Right cardiac atrium (tissue), 5 donors: ENCODE results near the gene REN. TPM values are rescaled to one million over a fixed set of nuclear protein-coding genes. Genes with fewer than 3 reads are reported as not detected.

Source experiments
- ATAC-seq, 2 donors: fragments of 200-7000 bp; cut with Tn5 transposase; one replicate each; pipeline versions ENCODE4 v1.8.0 to v1.9.1; 2020; ENCODE audit warnings: moderate library complexity in 2 of 2, mild to moderate bottlenecking in 1 of 2
- DNase-seq, 3 donors: peaks; one replicate each; pipeline ENCODE4 v3.0.0-alpha.2; 2020
- H3K27ac ChIP-seq: one replicate; pipeline ENCODE4 v1.5.1; 2013; ENCODE audit warnings: mild to moderate bottlenecking, low read length, control low read depth, moderate library complexity
- H3K27me3 ChIP-seq: one replicate; pipeline ENCODE4 v1.6.1; 2013; ENCODE audit not compliant: control insufficient read depth, insufficient read depth
- H3K4me1 ChIP-seq: one replicate; pipeline ENCODE4 v1.6.1; 2013; ENCODE audit warnings: low read length; ENCODE audit not compliant: control insufficient read depth, insufficient read depth
- H3K4me3 ChIP-seq: one replicate; pipeline ENCODE4 v1.5.1; 2013; ENCODE audit warnings: low read length, control low read depth
- H3K9me3 ChIP-seq: one replicate; pipeline ENCODE4 v1.6.1; 2013; ENCODE audit warnings: low read length; ENCODE audit not compliant: control insufficient read depth
- WGBS: extraction: QIAGEN DNeasy Blood & Tissue Kit; methylation state at CpG from one replicate; pipeline ENCODE4 v1.1.7; 2013; 5-methylcytosine and 5-hydroxymethylcytosine counted together
- intact Hi-C, 4 donors: fragments of 100-400 bp; cut with DNase I; formaldehyde crosslinking; loops; one replicate each; pipeline versions ENCODE4 v1.11.0 to v1.14.0; 2022 to 2023
- polyA plus RNA-seq: library from polyadenylated mRNA; stranded (reverse); fragments of 200-250 nt; gene quantifications from one replicate; pipeline ENCODE4 v1.2.3, GENCODE V29; 2013
- total RNA-seq, 4 donors: library from RNA; stranded (reverse); fragmentation: NEBNext Ultra II Directional; extraction: Animal tissue kit (Norgen Biotek cat#: 25700); gene quantifications; one replicate each; pipeline ENCODE4 v1.2.1, GENCODE V29; 2021
- donor health status: healthy with polysubstance abuse.
- donor health status: DM: no; HTN: yes; CAD: no.
- donor health status: DM: no; HTN: no; CAD: no.
- donor health status: DM: no; HTN: yes; CAD: no; lungs with severe emphysema.
- donor health status: DM: yes; HTN: yes; CAD: no.

REN gene
- total and polyA plus RNA-seq, 5 donors, result 0.51 to 2.9 (median 0.95) TPM; not detected in 1

DNA sequence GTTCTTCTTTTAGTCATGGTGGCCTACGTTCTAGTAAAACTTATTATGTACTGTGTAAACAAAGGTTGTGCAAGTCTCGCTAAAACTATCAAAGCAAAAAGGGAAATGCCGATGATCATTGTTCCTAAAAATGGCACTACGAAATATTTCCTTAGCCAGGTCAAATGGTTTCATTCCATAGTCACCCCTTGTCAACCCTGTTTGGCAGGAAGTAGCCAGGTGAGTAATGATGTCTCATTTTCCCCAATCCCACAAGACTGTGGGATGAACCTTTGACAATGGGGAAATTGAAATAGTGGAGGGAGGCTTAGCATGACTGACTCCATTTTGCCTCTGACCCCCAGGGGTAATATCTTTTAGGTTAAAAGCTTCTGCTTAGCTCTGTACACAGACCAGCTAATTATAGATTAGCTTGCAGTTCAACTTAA is 5.6 kb upstream of the REN start:
- DNase-seq (no peak), ATAC-seq (no peak)
- Histone ChIP-seq H3K4me1 (no peaks in the 10 kb centered on the region), H3K27me3 (no peaks in the 10 kb centered on the region), H3K4me3 (no peak overlapping the region), H3K27ac (no peak overlapping the region), H3K9me3 (peaks cover 3% of the 10 kb centered on the region)
- WGBS, result 55% methylated on average over 4 of the region's 4 CpGs
- intact Hi-C loops, result no loop called here

DNA sequence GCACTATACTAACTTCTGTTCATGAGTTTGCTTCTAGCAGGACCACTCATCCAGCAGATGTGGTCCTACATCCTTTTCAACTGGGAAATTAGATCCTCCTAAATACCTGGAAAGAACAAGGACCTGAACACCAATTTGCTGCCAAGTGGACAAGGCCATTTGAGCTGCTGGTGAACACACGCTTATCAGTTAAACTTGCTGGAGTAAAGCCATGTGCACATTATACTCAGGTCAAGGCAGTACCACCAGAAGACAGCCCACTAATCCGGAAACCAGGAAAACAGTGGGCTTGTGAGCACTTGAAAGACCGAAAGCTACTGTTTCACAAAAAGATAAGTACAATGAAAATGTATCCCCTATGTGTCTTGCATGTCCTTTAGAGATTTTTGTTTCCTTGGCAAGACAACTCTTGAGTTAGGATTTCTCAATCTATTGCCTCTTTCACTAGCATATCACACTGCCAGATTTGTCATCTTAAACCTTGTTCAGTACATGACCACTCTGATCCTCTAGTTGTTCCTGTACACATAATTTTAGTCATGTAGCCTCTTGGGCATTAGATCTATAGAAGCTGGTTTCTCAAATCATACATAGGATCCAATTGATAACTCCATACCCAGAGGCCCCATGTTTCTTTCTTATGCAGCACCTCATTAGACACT is 4.5 kb upstream of the REN start:
- WGBS, result 92% methylated on average over 3 of the region's 3 CpGs

DNA sequence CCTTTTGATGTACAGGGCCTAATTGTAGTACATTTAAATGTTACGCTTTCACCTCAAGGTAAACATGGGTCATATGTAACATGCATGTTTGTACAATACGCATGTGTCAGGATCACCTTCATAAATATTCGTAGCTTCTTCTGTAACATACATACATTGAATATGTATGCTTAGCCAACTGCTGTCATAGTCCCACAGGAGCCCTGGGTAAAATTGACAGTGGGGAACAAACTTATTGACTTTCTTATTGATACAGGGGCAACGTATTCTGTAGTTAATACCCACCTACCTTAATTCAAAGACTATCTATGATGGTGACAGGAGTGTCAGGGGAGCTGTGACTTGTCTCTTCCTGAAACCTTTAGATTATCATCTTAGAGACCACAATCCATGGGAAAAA is 3.7 kb upstream of the REN start:
- peaks cover 3% of the 10 kb centered on the region for H3K9me3 ChIP-seq
- H3K4me1 ChIP-seq, result no peaks in the 10 kb centered on the region
- ATAC-seq (no peak), DNase-seq (no peak)
- H3K27me3 ChIP-seq, result no peaks in the 10 kb centered on the region
- H3K4me3 ChIP-seq, result no peak overlapping the region
- 82% methylated on average over 4 of the region's 4 CpGs for WGBS
- intact Hi-C loops, result no loop called here
- H3K27ac ChIP-seq, result no peak overlapping the region

More for the DNA sequence above, 4.5 kb upstream of the REN start:
- peaks cover 3% of the 10 kb centered on the region for H3K9me3 ChIP-seq
- no peaks in the 10 kb centered on the region for H3K27me3 ChIP-seq
- intact Hi-C loops, result no loop called here
- no peak overlapping the region for H3K4me3 ChIP-seq
- H3K4me1 ChIP-seq, result no peaks in the 10 kb centered on the region
- DNase-seq (no peak), ATAC-seq (no peak)
- no peak overlapping the region for H3K27ac ChIP-seq

DNA sequence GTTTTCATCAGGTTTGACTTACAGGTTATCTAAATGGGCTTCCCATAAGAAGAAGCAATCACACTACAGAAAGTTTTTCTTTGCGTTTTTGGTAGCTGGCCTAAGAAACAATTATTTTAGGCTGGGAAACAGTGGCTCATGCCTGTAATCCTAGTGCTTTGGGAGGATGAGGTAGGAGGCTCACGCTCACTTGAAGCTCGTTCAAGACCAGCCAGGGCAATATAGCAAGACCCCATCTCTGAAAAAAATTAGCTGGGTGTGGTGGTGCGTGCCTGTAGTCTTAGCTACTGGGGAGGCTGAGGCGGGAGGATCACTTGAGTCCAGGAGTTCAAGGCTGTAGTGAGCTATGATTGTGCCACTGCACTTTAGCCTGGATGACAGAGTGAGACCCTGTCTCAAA is 1.6 kb upstream of the REN start:
- Histone ChIP-seq H3K4me3 (no peak overlapping the region), H3K27ac (no peak overlapping the region), H3K9me3 (peaks cover 3% of the 10 kb centered on the region), H3K4me1 (no peaks in the 10 kb centered on the region), H3K27me3 (no peaks in the 10 kb centered on the region)
- DNase-seq (no peak), ATAC-seq (no peak)
- intact Hi-C loops, result no loop called here
- WGBS, result 79% methylated on average over 5 of the region's 5 CpGs

DNA sequence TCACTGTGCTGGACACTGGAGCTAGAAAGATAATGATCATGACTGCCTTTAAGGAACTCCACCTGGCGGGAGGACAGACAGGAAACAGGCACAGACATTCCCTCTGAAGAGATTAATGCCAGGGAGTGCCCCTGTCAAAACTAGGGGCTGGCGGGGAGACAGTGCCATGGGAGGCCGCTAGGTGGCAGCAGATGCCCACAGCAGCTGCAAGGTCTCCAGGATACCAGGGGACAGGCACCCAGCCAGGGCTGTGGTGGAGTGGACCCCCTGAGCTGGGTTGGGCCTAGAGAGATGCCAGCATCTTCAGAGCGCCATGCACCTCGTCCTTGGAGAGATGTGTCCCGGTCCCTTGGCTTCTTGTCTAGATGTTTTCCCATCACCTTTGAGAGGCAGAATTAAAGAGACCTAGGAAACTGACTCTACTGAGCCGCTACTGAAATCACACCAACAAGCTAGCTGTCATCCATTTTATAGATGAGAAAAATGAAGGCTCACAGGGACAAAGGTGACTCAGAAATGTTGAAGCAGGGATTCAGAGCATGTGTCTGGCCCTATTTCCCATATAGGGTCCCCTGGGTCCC is 3.6 kb downstream of the REN start:
- 14% methylated on average over 7 of the region's 7 CpGs for WGBS
- intact Hi-C loops, result loop anchor here (2.0 to 5.0 kb wide), 4 partner anchors 45 to 205 kb away; no protein-coding TSS in a partner anchor
- H3K27ac ChIP-seq, result no peak overlapping the region
- H3K4me1 ChIP-seq, result no peaks in the 10 kb centered on the region
- no peaks in the 10 kb centered on the region for H3K27me3 ChIP-seq
- DNase-seq, result peak; percentile 81 to 93 (median 92)
- H3K9me3 ChIP-seq, result no peaks in the 10 kb centered on the region
- peak; percentile 84 to 88 for ATAC-seq
- H3K4me3 ChIP-seq, result no peak overlapping the region

DNA sequence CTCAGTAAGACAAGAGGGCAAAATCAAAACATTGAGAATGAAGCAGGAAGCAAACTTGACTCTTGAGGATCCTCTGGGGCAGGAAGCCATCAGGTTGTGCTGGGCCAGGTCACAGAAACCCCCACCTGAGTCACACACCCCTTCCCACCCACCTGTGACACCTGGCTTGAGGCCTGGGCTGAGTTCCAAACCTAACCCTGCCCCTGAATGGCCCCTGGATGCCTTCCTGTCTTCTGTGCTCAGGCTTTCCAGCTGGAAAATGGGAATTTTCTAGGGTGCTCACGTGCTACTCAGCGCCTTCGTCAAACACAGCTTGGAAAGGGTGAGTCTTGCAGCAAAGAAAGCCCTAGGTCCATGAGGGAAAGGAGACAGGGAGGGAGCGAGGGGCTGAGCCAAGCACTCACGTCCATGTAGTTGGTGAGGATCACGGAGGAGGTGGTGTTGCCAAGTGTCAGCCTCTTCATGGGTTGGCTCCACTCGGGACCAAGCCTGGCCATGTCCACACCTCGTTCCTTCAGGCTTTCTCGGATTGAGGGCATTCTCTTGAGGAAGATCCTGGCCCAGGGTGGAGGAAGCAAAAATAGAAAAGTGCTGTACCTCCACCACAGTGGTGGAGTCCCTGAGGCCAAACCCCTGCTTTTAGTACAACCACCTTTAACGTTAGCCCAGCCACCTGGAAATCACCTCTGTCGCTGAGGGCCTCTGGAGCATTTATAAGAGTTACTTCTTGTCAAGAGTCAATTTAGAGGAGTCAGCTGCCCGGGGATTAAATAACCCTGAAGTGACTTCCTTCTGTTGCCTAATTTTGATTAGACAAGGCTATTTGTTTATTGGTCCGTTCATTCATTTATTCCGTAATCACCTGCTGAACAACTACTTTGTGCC is 4.3 kb downstream of the REN start:
- no peaks in the 10 kb centered on the region for H3K9me3 ChIP-seq
- no peaks in the 10 kb centered on the region for H3K4me1 ChIP-seq
- H3K4me3 ChIP-seq, result no peak overlapping the region
- ATAC-seq (no peak), DNase-seq (no peak)
- H3K27ac ChIP-seq, result no peak overlapping the region
- intact Hi-C loops, result loop anchor here (2.0 to 5.0 kb wide), 4 partner anchors 45 to 205 kb away; no protein-coding TSS in a partner anchor
- 68% methylated on average over 14 of the region's 14 CpGs for WGBS
- no peaks in the 10 kb centered on the region for H3K27me3 ChIP-seq

DNA sequence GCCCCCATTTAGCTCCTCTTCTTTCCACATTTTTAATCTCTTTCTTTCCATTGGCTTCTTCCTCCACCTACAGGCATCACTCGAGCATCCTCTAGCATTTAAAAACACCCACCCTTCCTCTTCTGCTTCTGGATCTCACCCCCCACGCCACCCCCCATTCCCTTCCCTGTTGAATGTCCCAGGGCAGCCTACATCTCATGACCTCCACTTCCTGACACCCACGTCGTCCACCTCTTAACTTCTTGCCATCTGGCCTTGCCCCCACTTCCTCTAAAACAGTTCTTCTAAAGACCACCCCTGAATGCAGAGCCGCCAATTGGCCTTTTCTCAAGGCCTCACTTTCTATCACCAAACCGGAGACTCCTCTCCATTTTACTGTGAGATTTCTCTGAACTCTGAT is 8.2 kb downstream of the REN start:
- Histone ChIP-seq H3K27me3 (no peaks in the 10 kb centered on the region), H3K27ac (no peak overlapping the region), H3K4me3 (no peak overlapping the region), H3K4me1 (no peaks in the 10 kb centered on the region), H3K9me3 (no peaks in the 10 kb centered on the region)
- WGBS, result 57% methylated on average over 6 of the region's 6 CpGs
- intact Hi-C loops, result no loop called here
- DNase-seq, result no peak
- ATAC-seq, result no peak

DNA sequence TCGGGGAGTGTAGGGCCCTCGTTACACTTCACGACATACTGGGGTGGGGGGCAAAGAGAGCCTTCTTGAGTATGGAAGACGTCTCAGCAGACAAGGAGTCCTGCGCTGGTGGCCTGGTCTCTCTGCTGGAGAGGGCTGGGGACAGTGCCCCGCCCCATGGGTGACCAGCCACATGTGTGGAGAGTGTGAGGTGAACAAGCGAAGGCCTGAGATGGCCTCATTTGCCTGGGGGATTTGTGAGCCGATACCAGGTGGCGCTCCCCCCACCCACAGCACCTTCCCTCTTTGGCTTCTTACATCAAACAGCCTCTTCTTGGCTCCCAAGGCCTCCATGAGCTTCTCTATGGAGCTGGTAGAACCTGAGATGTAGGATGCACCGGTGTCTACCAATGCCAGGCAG is 10.3 kb downstream of the REN start:
- Histone ChIP-seq H3K27me3 (no peaks in the 10 kb centered on the region), H3K27ac (no peak overlapping the region), H3K9me3 (no peaks in the 10 kb centered on the region), H3K4me3 (no peak overlapping the region), H3K4me1 (peaks cover 3% of the 10 kb centered on the region)
- intact Hi-C loops, result no loop called here
- no peak for ATAC-seq
- 94% methylated on average over 10 of the region's 10 CpGs for WGBS
- no peak for DNase-seq

DNA sequence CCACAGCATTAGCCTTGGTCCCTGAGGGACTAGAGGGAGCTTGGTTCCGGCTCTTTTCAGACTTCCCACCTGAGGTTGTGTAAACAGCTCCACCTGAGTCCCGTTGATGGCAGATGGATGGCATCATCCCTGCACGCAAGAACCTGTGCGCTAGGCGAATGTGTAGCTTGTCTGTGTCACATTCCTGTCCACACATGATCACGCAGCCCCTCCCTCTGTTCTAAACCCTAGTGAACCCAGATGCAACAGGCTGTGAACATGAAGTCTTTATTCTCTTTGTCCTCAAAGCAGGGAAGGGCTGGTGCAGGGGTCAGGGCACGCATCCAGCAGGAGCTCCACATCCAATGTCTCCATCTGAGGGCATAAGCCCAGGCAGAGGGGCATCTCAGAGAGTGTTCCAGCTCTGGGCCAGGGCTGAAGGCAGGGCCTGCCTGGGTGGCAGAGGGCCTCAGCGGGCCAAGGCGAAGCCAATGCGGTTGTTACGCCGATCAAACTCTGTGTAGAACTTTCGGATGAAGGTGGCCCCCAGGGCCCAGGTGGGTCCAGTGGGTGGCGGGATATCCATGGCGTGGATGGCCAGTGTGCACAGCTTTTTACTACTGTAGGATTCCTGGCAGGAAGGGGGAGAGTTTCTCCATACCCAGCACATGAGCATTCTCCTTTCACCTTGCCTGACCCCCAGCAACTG is 11.4 kb downstream of the REN start:
- Histone ChIP-seq H3K27ac (no peak overlapping the region), H3K4me3 (no peak overlapping the region), H3K27me3 (no peaks in the 10 kb centered on the region), H3K9me3 (no peaks in the 10 kb centered on the region), H3K4me1 (peaks cover 3% of the 10 kb centered on the region)
- intact Hi-C loops, result no loop called here
- no peak for DNase-seq
- WGBS, result 93% methylated on average over 15 of the region's 15 CpGs
- no peak for ATAC-seq

DNA sequence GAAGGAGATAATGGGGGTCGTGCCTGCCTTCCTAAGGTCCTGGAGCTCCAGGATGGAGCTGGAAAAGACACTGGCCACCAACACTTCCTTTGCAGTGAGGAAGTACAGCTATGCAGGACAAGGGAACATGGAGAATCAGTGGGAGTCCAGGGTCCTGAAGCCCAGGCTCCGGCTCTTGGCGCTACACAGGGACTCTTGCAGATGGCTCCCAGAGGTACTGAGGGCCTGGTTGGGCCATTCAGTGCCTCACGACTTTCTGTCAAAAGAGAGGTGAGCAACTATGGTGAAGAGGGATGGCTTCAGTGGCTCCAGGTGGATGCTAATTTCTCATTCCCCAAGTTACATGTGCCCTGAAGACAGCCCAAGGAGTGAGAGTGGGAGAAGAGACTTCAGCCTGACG is 12.5 kb downstream of the REN start:
- 90% methylated on average over 5 of the region's 5 CpGs for WGBS
- H3K4me1 ChIP-seq, result peaks cover 3% of the 10 kb centered on the region
- H3K9me3 ChIP-seq, result no peaks in the 10 kb centered on the region
- H3K27ac ChIP-seq, result no peak overlapping the region
- no peak overlapping the region for H3K4me3 ChIP-seq
- H3K27me3 ChIP-seq, result no peaks in the 10 kb centered on the region
- intact Hi-C loops, result no loop called here
- DNase-seq (no peak), ATAC-seq (no peak)
